Vagina (tissue), 2 donors: Measurements from ENCODE around the gene ITPRIP.

Experiments
- CTCF ChIP-seq, 3 experiments: fragments of 450-650 bp in 2 of 3; fragments of 200-600 bp in 1 of 3; sonication (generic) in 1 of 3; IDR thresholded peaks; one replicate each; pipeline ENCODE4 v1.5.1; 2017 to 2019; ENCODE audit warnings: antibody characterized with exemption in 3 of 3, mild to moderate bottlenecking in 2 of 3, moderate library complexity in 2 of 3
- POLR2AphosphoS5 ChIP-seq, 2 donors: sonication (generic); formaldehyde crosslinking; IDR thresholded peaks; one replicate each; pipeline ENCODE4 v1.9.0; 2017; ENCODE audit warnings: antibody characterized with exemption in 2 of 2, mild to moderate bottlenecking in 2 of 2, low read depth in 1 of 2; ENCODE audit not compliant: insufficient read depth in 1 of 2

GRCh38 chr10:104304927-104305326 is 33.3 kb downstream of the ITPRIP start:
- TF ChIP-seq CTCF (IDR thresholded peaks at IDR 0.05) (no peak), POLR2AphosphoS5 (IDR thresholded peaks at IDR 0.05; ENCODE audit: insufficient read depth in 1 of 2, low read depth in 1 of 2) (no peak)
